HTR-8/SVneo (cell line): ENCODE measurements around the gene ROBO4.
A peak's percentile ranks its signal among the peaks of the same experiment; 100 is the strongest.

Source experiments
- DNase-seq: peaks from one replicate; pipeline ENCODE4 v3.0.0; 2011; ENCODE audit warnings: low spot score, mixed read lengths; ENCODE audit not compliant: insufficient read length
- FAIRE-seq: peaks from 2 replicates; lab custom pipeline; 2011; peaks lifted over from hg19 to GRCh38; lab: Jason Lieb, UNC

ROBO4 gene

DNA sequence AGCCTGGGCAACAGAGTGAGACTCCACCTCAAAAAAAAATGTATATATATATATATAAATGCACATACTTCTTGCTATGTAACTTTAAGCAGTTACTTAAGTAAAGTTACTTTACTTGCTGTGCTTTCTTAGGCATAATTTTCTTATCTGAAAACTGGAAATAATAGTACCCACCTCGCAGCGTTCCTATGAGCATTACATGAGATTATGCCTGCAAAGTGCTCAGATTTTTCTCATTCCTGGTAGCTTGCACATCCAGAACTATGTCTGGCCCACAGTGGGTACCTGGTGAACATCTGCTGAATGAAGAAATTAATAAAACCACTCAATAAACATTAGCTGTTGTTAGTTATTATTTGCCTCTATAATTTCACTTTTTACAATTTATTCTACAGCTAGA, 38.5 kb downstream of the ROBO4 start:
- FAIRE-seq (no peak), DNase-seq (no peak)

DNA sequence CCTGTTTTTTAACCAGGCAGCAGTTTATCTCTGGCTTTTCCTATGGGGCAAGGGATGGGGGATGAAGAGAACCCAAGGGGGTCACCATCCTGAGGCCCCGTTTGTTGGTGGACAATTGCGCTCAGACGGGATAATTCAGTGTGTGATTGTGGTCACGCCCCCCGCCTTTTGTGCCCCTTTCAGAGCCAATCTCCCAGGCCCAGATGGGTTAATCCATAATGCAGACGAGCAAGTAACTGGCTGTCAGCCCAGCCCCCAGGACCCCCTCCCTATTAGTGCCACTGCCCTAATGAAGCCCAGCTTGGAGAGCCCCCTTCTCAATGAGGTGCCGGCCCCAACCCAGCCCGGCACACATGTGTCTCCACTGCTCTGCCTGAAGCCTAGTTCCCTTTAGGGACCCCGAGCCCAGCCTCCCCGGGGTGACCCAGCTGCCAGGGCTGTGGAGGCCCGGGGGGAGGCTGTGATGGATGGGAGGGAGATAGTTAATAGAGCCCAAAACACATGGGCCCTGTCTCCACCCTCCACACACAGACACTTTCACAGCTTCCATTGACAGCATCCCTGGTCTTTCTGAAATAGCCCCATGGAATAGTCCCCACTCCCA, 51.5 kb downstream of the ROBO4 start:
- no peak for DNase-seq
- FAIRE-seq, result no peak

DNA sequence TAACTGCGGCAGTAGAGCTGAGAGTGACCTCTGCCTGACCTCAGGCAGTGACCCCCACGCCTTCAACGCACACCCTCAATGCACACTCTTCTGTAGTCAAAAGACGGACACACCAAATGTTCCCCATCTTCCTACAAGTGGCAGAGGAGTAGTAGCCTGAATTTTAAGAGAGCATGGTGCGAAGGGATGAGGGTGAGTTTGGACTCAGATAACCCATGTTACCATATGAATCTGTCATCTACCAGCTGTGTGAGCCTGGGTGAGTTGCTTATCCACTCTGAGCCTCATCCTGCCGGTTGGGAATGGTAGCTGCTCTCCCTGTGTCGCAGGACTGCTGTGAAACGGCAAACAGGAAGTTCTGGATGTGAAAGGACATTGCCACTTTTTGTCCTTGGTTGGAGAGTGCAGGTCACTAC, 53.0 kb downstream of the ROBO4 start:
- FAIRE-seq, result no peak
- DNase-seq, result no peak

DNA sequence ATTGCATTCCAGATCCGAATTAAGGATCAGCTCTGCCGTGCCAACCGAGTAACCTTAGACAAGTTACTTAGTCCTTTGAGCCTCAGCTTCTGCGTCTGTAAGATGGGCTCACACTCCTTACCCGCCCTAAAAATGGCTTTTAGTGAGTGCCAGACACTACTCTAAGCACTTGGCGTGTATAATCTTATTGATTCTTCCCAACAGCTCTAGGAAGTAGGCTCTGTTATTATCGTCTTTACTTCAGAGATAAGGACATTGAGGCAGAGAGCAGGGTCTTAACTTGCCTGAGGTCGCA, 54.1 kb downstream of the ROBO4 start:
- FAIRE-seq, result no peak
- no peak for DNase-seq

DNA sequence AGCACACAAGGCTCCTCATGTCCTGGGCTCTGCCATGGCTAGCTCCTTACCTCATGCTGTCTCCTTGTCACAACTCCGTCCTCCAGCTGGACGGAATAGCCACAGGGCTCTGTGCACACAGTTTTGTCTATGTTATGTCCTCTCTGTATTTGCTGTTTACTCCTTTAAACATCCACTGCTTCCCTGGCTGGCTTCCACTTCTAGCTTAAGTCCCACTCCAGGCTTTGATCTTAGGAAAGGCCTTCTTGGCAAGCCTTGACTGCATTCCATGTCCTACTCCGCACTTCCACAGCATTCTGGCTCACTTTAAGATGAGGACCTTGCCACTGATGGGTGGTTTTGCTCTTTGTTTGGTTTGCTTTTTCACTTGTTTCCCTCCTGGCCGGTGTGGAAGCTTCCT, 55.4 kb downstream of the ROBO4 start:
- DNase-seq (no peak), FAIRE-seq (no peak)

GRCh38 chr11:124841840-124842239, 55.8 kb downstream of the ROBO4 start:
- DNase-seq (no peak), FAIRE-seq (no peak)

DNA sequence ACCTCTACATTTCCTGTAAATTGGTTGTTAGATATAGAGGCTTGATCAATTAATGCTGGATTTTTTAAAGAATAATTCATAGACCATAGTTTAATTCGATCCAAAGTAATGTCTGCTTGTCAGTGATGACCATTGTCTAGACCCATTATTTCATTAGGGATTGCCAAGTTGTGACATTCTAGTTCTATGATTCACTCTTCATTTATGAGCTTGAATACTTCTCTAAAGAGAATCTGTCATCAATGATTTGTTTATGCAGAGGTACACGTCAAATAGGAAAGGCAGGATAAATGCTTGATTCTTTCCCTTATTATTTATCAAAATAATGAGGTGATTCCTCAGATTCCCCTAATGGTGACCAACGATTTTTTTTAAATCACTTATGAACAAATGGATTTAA, 56.5 kb downstream of the ROBO4 start:
- FAIRE-seq (no peak), DNase-seq (no peak)

DNA sequence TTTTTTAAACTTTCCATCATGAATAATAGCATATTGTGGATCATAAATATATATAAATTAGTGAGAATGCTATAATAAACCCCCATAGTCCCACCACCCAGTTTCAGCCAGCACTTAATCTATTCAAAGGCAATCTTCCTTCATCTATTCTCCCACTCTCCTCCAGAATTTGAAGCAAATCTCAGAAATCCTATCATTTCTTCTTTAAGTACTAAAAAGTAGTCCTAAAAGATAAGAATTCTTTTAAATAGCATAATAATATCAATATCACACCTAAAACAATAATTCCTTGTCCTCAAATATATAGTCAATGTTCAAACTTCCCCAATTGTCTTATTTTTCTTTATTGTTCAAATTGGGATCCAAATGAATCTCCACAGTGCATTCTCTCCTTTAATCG, 57.0 kb downstream of the ROBO4 start:
- FAIRE-seq, result no peak
- no peak for DNase-seq

DNA sequence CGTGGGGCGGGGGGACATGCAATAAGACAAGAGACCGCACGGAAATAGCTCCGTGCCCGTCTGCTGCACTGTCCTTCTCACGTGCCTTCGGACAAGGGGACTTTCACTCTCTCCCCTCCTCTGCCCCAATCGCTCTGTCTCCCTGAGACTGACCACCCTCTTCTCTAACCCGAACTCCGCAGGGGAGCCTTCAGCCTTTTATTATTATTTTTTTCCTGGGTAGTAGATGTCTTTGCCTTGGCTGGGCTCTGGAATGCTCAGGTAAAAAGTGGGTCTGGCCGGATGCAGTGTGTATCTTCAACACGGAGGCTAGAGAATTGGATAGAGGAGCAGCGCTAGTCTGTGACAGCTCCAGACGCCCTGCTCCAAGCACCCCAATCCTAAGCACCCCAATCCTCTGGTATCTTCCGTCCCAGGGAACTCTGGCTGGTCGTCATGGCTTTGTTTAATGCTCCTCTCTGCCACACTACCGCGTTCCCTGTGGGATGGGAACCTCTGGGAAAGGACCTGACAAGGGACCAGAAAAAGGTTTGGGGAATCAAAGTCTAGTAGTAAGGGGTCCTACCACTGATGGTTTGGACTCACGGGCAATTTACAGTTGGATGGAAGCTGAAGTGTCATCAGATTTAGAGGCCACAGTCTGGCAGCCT, 57.6 kb downstream of the ROBO4 start:
- FAIRE-seq, result no peak
- no peak for DNase-seq

GRCh38 chr11:124839128-124839971, 58.3 kb downstream of the ROBO4 start:
- DNase-seq (no peak), FAIRE-seq (no peak)

DNA sequence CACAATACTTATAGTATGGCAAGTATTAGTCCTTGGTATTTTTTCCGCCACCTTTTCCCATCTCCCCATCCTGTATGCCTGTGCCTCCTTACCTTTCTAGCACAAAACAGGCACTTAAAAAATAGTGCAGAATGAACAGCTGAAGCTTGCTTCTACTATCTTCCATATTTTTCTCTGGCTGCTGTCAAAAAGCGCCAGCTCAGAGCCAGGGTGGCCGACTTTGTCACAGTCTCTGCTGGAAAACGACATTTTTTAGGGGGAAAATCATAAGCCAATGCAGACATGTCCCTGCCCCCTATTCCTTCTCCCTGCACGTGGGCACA, 58.9 kb downstream of the ROBO4 start:
- no peak for FAIRE-seq

GRCh38 chr11:124837491-124837856, 60.2 kb downstream of the ROBO4 start:
- FAIRE-seq (no peak), DNase-seq (peak; percentile 46)

More for the DNA sequence above, 58.9 kb downstream of the ROBO4 start:
- no peak for DNase-seq

GRCh38 chr11:124835918-124836317, 61.7 kb downstream of the ROBO4 start:
- no peak for DNase-seq
- FAIRE-seq, result no peak

GRCh38 chr11:124834526-124835180, 63.0 kb downstream of the ROBO4 start:
- DNase-seq (no peak), FAIRE-seq (no peak)
